ENCODE results near the gene OOSP1.

DNA sequence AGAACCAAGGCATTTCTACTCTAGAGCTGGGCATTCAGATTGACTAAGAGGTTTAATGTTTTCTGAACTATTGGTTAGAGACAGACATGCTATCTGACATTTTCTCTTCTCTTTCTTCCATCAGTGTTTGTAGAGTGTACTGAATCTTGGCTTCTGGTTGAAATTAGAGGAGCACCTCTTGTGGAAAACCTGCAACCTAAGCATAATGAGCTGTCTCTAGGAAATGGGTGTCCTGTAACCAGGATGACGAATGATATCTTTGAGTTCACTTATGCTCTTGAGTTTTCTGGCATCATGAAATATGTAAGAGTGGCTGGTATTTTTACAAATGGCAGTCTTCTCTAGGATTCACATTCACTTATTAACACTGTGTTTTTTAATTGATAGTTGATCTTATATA lies 45.0 kb downstream of the OOSP1 start:
- TF ChIP-seq POLR2AphosphoS5 (IDR thresholded peaks at IDR 0.05; ENCODE audit: low read depth) (no peak), JUNB (IDR thresholded peaks at IDR 0.05; ENCODE audit: unreplicated experiment) (no peak), REST (IDR thresholded peaks at IDR 0.05; ENCODE audit: unreplicated experiment) (no peak), EZH2 (IDR thresholded peaks at IDR 0.05; ENCODE audit: low read depth, unreplicated experiment) (no peak), EZH2phosphoT487 (IDR thresholded peaks at IDR 0.05; ENCODE audit: unreplicated experiment) (no peak), CREB1 (CRISPR knock-in tag; IDR thresholded peaks at IDR 0.05; ENCODE audit: low read depth) (no peak), ZNF114 (CRISPR knock-in tag; IDR thresholded peaks at IDR 0.05) (no peak), ZNF462 (CRISPR knock-in tag; IDR thresholded peaks at IDR 0.05) (no peak), STAT1 (IDR thresholded peaks at IDR 0.05; ENCODE audit: unreplicated experiment) (no peak), NANOG (IDR thresholded peaks at IDR 0.05; ENCODE audit: borderline replicate concordance) (no peak), ZNF331 (CRISPR knock-in tag; IDR thresholded peaks at IDR 0.05; ENCODE audit: low read depth) (no peak)
- TF ChIP-seq, protein P1, sequence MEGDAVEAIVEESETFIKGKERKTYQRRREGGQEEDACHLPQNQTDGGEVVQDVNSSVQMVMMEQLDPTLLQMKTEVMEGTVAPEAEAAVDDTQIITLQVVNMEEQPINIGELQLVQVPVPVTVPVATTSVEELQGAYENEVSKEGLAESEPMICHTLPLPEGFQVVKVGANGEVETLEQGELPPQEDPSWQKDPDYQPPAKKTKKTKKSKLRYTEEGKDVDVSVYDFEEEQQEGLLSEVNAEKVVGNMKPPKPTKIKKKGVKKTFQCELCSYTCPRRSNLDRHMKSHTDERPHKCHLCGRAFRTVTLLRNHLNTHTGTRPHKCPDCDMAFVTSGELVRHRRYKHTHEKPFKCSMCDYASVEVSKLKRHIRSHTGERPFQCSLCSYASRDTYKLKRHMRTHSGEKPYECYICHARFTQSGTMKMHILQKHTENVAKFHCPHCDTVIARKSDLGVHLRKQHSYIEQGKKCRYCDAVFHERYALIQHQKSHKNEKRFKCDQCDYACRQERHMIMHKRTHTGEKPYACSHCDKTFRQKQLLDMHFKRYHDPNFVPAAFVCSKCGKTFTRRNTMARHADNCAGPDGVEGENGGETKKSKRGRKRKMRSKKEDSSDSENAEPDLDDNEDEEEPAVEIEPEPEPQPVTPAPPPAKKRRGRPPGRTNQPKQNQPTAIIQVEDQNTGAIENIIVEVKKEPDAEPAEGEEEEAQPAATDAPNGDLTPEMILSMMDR (conservative IDR thresholded peaks at IDR 0.05; ENCODE audit: low read depth in 2 of 2) = no peak
- TF ChIP-seq, protein P2, sequence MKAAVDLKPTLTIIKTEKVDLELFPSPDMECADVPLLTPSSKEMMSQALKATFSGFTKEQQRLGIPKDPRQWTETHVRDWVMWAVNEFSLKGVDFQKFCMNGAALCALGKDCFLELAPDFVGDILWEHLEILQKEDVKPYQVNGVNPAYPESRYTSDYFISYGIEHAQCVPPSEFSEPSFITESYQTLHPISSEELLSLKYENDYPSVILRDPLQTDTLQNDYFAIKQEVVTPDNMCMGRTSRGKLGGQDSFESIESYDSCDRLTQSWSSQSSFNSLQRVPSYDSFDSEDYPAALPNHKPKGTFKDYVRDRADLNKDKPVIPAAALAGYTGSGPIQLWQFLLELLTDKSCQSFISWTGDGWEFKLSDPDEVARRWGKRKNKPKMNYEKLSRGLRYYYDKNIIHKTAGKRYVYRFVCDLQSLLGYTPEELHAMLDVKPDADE (IDR thresholded peaks at IDR 0.05) = no peak
